Activated CD4-positive, CD25-positive, alpha-beta regulatory T cell treated with anti-CD3 and anti-CD28 coated beads, Interleukin-2, amount 50 U/mL, for 16 hours (primary cell): Measurements from ENCODE around the gene POMP.
"Not testable (repeated sequence)": the region's sequence is repeated elsewhere in the genome, so short reads cannot be mapped to it uniquely, and the experiment has no call there.

ENCODE experiments used
- DNase-seq: peaks from one replicate; pipeline ENCODE4 v3.0.0-alpha.2; 2020; ENCODE audit warnings: low read depth, low spot score

POMP gene

DNA sequence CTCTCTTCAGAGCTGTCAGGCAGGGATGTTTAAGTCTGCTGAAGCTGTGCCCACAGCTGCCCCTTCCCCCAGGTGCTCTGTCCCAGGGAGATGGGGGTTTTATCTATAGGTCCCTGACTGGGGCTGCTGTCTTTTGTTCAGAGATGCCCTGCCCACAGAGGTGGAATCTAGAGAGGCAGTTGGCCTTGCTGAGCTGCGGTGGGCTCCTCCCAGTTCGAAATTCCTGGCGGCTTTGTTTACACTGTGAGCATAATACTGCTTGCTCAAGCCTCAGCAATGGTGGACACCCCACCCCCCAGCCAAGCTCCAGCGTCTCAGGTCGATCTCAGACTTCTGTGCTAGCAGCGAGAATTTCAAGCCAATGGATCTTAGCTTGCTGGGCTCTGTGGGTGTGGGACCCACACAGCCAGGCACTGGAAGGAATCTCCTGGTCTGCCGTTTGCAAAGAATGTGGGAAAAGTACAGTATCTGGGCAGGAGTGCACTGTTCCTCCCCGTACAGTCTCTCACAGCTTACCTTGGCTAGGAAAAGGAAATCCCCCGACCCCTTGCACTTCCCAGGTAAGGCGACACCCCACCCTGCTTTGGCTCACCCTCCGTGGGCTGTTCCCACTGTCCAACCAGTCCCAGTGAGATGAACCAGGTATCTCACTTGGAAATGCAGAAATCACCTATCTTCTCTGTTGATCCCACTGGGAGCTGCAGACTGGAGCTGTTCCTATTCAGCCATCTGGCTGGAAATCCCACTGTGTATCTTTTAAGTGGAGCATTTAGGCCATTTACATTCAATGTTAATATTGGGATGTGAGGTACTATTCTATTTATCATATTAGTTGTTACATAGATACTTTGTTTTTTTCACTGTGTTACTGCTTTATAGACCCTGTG, 34.9 kb downstream of the POMP start:
- not testable (repeated sequence) for DNase-seq

DNA sequence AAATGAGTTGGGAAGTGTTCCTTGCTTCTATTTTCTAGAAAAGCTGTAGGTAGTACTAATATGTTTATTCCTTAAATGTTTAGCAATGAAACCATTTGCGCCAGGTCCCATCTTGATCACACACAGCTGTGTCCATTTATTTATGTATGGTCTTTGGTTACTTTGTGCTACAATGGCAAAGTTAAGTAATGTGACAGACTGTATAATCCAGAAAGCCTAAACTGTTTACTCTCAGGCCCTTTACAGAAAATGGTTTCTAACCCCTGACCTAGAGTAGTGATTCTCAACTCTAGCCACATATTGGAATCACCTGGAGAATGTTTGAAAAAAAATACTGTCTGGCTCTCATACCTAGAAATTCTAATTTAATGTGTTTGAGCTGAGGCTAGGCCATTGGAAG, 38.5 kb downstream of the POMP start:
- no peak for DNase-seq

- DNase-seq: no peak
These were observed 40.3 kb downstream of the POMP start for GRCh38 chr13:28699246-28699645.

GRCh38 chr13:28704282-28704681, 45.4 kb downstream of the POMP start:
- DNase-seq: no peak

- DNase-seq: no peak
These were observed 46.0 kb downstream of the POMP start for GRCh38 chr13:28704919-28705318.

GRCh38 chr13:28705461-28706083, 46.6 kb downstream of the POMP start:
- DNase-seq: no peak

- no peak for DNase-seq
These were observed 48.9 kb downstream of the POMP start for GRCh38 chr13:28707629-28708427.

- no peak for DNase-seq
These were observed 51.2 kb downstream of the POMP start for GRCh38 chr13:28710161-28710560.

DNA sequence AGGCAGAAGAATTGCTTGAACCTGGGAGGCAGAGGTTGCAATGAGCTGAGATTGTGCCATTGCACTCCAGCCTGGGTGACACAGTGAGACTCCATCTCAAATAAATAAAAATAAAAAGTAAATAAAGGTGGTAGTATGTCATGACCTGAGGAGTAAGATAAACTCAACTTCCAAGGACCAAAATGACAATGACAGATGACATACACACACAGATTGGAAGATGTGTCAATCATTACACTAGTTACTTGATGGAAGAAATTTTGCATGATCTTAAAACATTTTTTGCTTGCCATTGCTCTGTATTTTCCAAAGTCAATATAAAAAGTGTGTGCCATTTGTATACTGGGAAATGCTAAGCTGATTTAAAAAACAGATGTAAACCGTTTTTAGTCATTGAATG, 55.7 kb downstream of the POMP start:
- no peak for DNase-seq

DNA sequence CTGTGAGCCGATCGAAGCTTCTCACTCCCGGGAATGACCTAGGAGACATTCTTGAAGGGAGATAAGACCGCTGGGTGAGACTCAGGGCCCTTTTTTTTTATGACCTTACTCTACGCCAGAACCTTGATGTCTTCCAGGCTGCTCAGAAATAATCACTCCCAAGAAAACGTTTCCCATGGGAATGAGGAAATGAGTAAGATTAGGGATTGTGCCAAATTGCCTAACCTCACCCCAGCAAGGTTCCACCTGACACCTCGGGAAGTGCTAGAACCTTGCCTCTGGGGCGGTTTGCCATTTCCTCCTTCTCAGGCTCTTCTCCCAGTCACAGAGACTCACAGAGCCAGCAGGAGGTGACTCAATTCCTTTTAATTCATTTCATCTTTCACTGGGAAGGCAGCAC, 57.6 kb downstream of the POMP start:
- no peak for DNase-seq

DNA sequence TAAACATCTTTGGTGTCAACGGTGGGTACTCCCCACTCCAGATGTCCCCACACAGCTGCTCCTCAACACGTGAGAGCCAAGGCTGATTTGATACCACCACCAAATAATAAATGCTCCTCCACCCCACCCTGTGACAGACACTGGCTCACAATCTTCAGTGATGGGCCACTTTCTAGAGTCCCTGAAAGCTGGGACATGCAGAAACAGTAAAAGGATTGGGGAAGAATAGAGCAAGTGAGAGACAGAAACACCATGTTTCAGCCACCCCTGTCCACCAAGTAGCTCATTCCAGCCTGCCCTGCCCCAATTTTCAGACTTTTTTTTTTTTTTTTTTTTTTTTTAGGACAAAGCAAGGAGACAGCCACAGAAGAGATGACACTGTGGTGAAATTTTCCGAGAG, 58.2 kb downstream of the POMP start:
- no peak for DNase-seq

DNA sequence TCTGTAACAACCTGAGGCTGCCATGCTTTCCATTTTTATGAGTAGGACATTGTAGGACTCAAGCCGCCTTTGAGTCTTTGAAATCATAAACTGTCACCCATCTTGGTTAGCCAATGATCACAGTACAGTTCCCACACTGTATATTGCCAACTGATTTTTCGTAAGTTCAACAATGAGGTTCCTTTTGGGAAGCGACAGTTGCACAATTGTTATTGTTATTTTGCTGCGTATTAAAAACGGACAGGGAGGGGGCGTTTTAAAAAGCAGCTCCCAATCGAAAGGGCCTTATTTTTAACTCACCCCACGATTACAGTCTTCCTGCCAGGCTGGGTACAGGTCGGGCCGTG, 59.2 kb downstream of the POMP start:
- no peak for DNase-seq

DNA sequence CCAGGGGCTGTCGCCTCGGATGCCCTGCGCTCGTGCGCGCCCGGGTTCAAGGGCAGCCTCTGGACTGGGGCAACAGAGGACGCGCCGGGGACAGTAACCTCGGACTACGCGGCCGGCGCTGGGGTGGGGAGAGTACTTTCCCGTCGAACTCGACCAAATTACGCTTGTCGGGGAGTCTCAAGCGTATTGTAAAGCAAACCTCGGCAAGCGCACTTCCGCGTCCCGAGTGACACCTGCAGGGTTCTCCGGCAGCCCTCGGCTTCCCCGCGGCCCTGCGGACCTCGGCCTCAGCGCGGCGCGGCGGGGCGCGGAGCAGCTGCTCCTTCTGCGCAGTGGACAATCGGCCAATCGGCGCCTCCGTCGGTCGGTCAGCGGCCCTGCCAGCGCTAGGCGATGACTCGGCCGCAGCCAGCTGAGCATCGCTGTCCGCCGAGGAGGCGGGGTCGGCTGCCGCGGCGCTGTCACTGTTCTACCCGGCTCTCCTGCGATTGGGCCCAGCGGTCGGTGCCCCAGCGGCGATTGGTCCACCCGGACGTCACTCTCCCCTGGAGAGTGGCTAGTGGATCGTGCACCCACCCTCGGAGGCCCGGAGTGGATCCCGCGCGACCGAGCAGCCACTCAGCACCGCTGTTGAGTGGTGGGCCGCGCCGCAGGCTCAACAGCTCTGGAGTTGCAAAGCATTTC, 59.8 kb downstream of the POMP start, which contains the start of gene SLC46A3:
SLC46A3 (minus strand) TSS at position 428 of the 684 bp plus-strand sequence. CDS start 972 bp downstream, outside the sequence.
- DNase-seq: peak; percentile 90

GRCh38 chr13:28719227-28720055, 60.5 kb downstream of the POMP start:
- no peak for DNase-seq

DNA sequence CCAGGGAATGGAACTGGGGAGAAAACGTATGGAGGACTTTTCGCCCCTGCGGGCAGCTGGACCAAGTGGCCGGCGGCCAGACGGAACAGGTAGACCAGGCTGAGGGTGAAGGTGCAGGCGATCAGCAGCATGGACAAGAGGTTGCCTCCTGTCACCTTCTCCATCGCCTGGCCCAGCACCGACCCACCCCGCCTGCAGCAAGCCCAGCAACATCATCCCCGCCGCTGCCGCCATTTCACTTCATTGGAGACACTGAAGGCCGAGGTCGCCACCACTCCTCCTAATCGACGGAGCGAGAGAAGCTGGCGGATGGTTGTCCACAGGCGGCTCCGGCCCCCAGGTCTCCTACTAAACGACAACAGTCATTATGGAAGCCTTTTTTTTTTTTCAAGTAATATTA, 64.9 kb downstream of the POMP start:
- DNase-seq: no peak

DNA sequence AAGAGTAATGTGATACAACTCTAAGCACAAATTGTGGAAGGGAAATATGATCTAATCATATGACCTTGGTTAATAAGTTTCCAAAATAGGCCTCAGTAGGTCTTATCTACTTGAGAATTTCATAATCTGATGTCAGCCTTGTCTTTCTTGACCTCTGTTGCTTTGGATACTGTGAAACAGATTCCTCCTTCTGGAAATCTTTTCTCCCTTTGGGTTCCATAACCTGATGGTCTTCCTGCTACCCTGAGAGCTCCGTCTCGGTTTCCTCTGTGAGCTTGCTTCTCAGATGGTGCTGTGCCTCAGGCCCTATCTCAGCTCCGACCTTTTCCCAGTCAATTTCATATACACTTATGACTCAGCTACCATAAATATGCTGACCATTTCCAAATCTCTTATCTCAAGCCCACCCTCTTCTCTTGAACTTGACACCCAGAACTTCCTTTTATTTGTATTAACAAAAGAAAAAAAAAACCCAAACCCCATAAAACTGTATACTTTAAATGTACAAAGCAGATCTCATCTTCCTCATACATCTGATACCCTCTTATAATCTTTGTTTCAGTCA, 66.2 kb downstream of the POMP start:
- no peak for DNase-seq
